Activated naive CD4-positive, alpha-beta T cell treated with anti-CD3 and anti-CD28 coated beads, Interleukin-2, amount 50 U/mL, for 72 hours (primary cell): ENCODE results near the gene GPT2. TPM values are rescaled to one million over a fixed set of nuclear protein-coding genes. Genes with fewer than 3 reads are reported as not detected.
A peak's percentile ranks its signal among the peaks of the same experiment; 100 is the strongest.
"Not testable (repeated sequence)": the region's sequence is repeated elsewhere in the genome, so short reads cannot be mapped to it uniquely, and the experiment has no call there.

Experiments used
- ATAC-seq, 2 donors: fragments of 150-1000 bp; cut with Tn5 transposase; 2 replicates each; pipeline ENCODE4 v1.10.0; 2021; ENCODE audit warnings: mild to moderate bottlenecking in 2 of 2, moderate library complexity in 2 of 2
- DNase-seq, 2 donors: peaks; one replicate each; pipeline ENCODE4 v3.0.0; 2021 to 2022; ENCODE audit warnings: low spot score in 2 of 2
- H3K27ac Mint-ChIP-seq, 2 donors: one replicate each; pipeline ENCODE4 v1.8.0; 2022; ENCODE audit warnings: mild to moderate bottlenecking in 2 of 2, mixed read lengths in 2 of 2
- H3K36me3 Mint-ChIP-seq, 2 donors: one replicate each; pipeline ENCODE4 v1.8.0; 2022; ENCODE audit warnings: mixed read lengths in 2 of 2
- H3K9me3 Mint-ChIP-seq, 2 donors: one replicate each; pipeline ENCODE4 v1.8.0; 2022; ENCODE audit warnings: mixed read lengths in 2 of 2
- total RNA-seq, 2 donors: library from RNA; stranded (reverse); gene quantifications; one replicate each; pipeline ENCODE4 v1.2.3, GENCODE V29; 2022

Gene GPT2
- total RNA-seq, 2 donors from 2014 or later = 4.6 to 11.1 TPM

- peaks cover 6 to 12% of the 10 kb centered on the region in 2 donors for H3K36me3 Mint-ChIP-seq
- no peak for DNase-seq
- no peaks in the 10 kb centered on the region for H3K9me3 Mint-ChIP-seq
- no peak for ATAC-seq
- no peak overlapping the region for H3K27ac Mint-ChIP-seq
Observed at GRCh38 chr16:46926470-46927225, 42.5 kb downstream of the GPT2 start.

- no peaks in the 10 kb centered on the region for H3K9me3 Mint-ChIP-seq
- DNase-seq (no peak), ATAC-seq (no peak)
- peaks cover 6 to 8% of the 10 kb centered on the region in 2 donors for H3K36me3 Mint-ChIP-seq
- H3K27ac Mint-ChIP-seq = peak overlapping the region in 1 of 2 donors; percentile 46
Observed at GRCh38 chr16:46927273-46927672, 43.1 kb downstream of the GPT2 start.

GRCh38 chr16:46928811-46929210, 44.6 kb downstream of the GPT2 start:
- no peak for ATAC-seq
- no peaks in the 10 kb centered on the region for H3K9me3 Mint-ChIP-seq

GRCh38 chr16:46929378-46930332, 45.5 kb downstream of the GPT2 start:
- DNase-seq = peak; percentile 64 to 84
- Mint-ChIP-seq H3K27ac (no peak overlapping the region), H3K36me3 (peaks cover 0 to 6% of the 10 kb centered on the region in 2 donors), H3K9me3 (no peaks in the 10 kb centered on the region)
- peak; percentile 77 to 82 for ATAC-seq

More at GRCh38 chr16:46928811-46929210, 44.6 kb downstream of the GPT2 start:
- peak overlapping the region in 1 of 2 donors; percentile 50 for H3K27ac Mint-ChIP-seq
- H3K36me3 Mint-ChIP-seq = peaks cover 6 to 7% of the 10 kb centered on the region in 2 donors
- no peak for DNase-seq

GRCh38 chr16:46930861-46931260, 46.7 kb downstream of the GPT2 start:
- Mint-ChIP-seq H3K36me3 (peaks cover 0 to 6% of the 10 kb centered on the region in 2 donors), H3K27ac (no peak overlapping the region), H3K9me3 (no peaks in the 10 kb centered on the region)
- ATAC-seq (no peak), DNase-seq (no peak)

GRCh38 chr16:46932802-46933201, 48.6 kb downstream of the GPT2 start:
- Mint-ChIP-seq H3K27ac (no peak overlapping the region), H3K36me3 (peaks cover 0 to 6% of the 10 kb centered on the region in 2 donors), H3K9me3 (no peaks in the 10 kb centered on the region)
- ATAC-seq = no peak
- DNase-seq = no peak

GRCh38 chr16:46937536-46937935, 53.4 kb downstream of the GPT2 start:
- no peaks in the 10 kb centered on the region for H3K36me3 Mint-ChIP-seq
- ATAC-seq (no peak), DNase-seq (no peak)
- H3K9me3 Mint-ChIP-seq = no peaks in the 10 kb centered on the region
- H3K27ac Mint-ChIP-seq = no peak overlapping the region

- H3K36me3 Mint-ChIP-seq, ATAC-seq, H3K9me3 Mint-ChIP-seq, DNase-seq, H3K27ac Mint-ChIP-seq: not testable (repeated sequence)
Observed at GRCh38 chr16:46944713-46945112, 60.6 kb downstream of the GPT2 start.

GRCh38 chr16:46947900-46948547, 63.9 kb downstream of the GPT2 start:
- Mint-ChIP-seq H3K9me3 (no peaks in the 10 kb centered on the region), H3K27ac (no peak overlapping the region), H3K36me3 (no peaks in the 10 kb centered on the region)

GRCh38 chr16:46948548-46949166, 64.5 kb downstream of the GPT2 start:
- Mint-ChIP-seq H3K36me3 (no peaks in the 10 kb centered on the region), H3K9me3 (no peaks in the 10 kb centered on the region), H3K27ac (peak overlapping the region in 1 of 2 donors; percentile 50)
- no peak for ATAC-seq
- no peak for DNase-seq

More at GRCh38 chr16:46947900-46948547, 63.9 kb downstream of the GPT2 start:
- peak; percentile 57 to 71 for ATAC-seq
- DNase-seq = peak in 1 of 2 donors; percentile 53

GRCh38 chr16:46949241-46949892, 65.2 kb downstream of the GPT2 start:
- Mint-ChIP-seq H3K36me3 (no peaks in the 10 kb centered on the region), H3K9me3 (no peaks in the 10 kb centered on the region), H3K27ac (peak overlapping the region in 1 of 2 donors; percentile 50)
- ATAC-seq (peak; percentile 70 to 79), DNase-seq (no peak)

- no peaks in the 10 kb centered on the region for H3K9me3 Mint-ChIP-seq
- ATAC-seq = no peak
- DNase-seq = no peak
- H3K36me3 Mint-ChIP-seq = peaks cover 0 to 6% of the 10 kb centered on the region in 2 donors
- no peak overlapping the region for H3K27ac Mint-ChIP-seq
Observed at GRCh38 chr16:46950009-46950408, 65.8 kb downstream of the GPT2 start.

GRCh38 chr16:46954562-46954961, 70.4 kb downstream of the GPT2 start:
- Mint-ChIP-seq H3K9me3 (no peaks in the 10 kb centered on the region), H3K36me3 (peaks cover 0 to 29% of the 10 kb centered on the region in 2 donors), H3K27ac (no peak overlapping the region)
- DNase-seq (no peak), ATAC-seq (no peak)

GRCh38 chr16:46961373-46962353, 77.5 kb downstream of the GPT2 start:
- Mint-ChIP-seq H3K36me3 (peaks cover 4 to 42% of the 10 kb centered on the region in 2 donors), H3K27ac (peak overlapping the region; percentile 58 to 83), H3K9me3 (no peaks in the 10 kb centered on the region)
- peak; percentile 97 to 98 for ATAC-seq
- DNase-seq = peak in 1 of 2 donors; percentile 26

- Mint-ChIP-seq H3K9me3 (no peaks in the 10 kb centered on the region), H3K36me3 (peaks cover 10 to 43% of the 10 kb centered on the region in 2 donors), H3K27ac (peak overlapping the region; percentile 58 to 83)
- DNase-seq (no peak), ATAC-seq (no peak)
Observed at GRCh38 chr16:46962629-46963028, 78.5 kb downstream of the GPT2 start.
